SK-N-MC (cell line): ENCODE data around the gene SRSF2.
"Not testable (repeated sequence)": the region's sequence is repeated elsewhere in the genome, so short reads cannot be mapped to it uniquely, and the experiment has no call there.

Experiments used
- EZH2 ChIP-seq: fragments of 200-600 bp; sonication (generic); IDR thresholded peaks from one replicate; pipeline ENCODE4 v1.6.1; 2017; ENCODE audit warnings: antibody characterized with exemption
- FOXP2 ChIP-seq: optimal IDR thresholded peaks from 2 replicates; pipeline ENCODE3; 2011; ENCODE audit warnings: mild to moderate bottlenecking, moderate library complexity; ENCODE audit not compliant: insufficient read depth; ENCODE audit errors: extremely low read length, control extremely low read depth
- POLR2AphosphoS5 ChIP-seq: IDR thresholded peaks from 2 replicates; pipeline ENCODE4 v1.6.1; 2012; ENCODE audit warnings: mild to moderate bottlenecking, low read depth, low read length, borderline replicate concordance

- not testable (repeated sequence) for TF ChIP-seq EZH2, POLR2AphosphoS5, FOXP2
Measured at GRCh38 chr17:76745785-76746184, 8.7 kb upstream of the SRSF2 start.
